Measurements from ENCODE around the gene REXO2.

DNA sequence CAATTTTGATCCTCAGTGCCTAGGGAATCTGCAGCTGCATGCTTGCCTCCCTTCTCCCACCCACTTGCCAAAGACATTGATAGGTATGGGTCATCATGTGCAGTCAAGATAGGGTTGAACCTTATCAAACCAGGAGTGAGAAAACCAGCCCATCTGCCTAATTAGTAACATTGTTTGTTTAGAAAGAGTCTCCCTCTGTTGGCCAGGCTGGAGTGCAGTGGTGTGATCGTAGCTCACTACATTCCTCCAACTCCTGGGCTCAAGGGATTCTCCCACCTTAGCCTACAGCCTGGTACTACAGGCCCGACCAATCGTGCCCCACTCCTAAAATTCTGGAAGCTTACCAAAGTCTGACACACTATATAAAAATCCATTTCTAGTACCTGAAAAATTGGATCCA lies 43.5 kb upstream of the REXO2 start:
- TF ChIP-seq, protein P1, sequence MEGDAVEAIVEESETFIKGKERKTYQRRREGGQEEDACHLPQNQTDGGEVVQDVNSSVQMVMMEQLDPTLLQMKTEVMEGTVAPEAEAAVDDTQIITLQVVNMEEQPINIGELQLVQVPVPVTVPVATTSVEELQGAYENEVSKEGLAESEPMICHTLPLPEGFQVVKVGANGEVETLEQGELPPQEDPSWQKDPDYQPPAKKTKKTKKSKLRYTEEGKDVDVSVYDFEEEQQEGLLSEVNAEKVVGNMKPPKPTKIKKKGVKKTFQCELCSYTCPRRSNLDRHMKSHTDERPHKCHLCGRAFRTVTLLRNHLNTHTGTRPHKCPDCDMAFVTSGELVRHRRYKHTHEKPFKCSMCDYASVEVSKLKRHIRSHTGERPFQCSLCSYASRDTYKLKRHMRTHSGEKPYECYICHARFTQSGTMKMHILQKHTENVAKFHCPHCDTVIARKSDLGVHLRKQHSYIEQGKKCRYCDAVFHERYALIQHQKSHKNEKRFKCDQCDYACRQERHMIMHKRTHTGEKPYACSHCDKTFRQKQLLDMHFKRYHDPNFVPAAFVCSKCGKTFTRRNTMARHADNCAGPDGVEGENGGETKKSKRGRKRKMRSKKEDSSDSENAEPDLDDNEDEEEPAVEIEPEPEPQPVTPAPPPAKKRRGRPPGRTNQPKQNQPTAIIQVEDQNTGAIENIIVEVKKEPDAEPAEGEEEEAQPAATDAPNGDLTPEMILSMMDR (IDR thresholded peaks at IDR 0.05; ENCODE audit: borderline replicate concordance, extremely low read depth, low read length, poor library complexity, severe bottlenecking): peak; percentile 40
- no peak for TF ChIP-seq EZH2 (IDR thresholded peaks at IDR 0.05; ENCODE audit: borderline replicate concordance, low read depth, low read length, severe bottlenecking)
